ENCODE results near the gene NAP1L4.

GRCh38 chr11:2903672-2904011 is 88.5 kb downstream of the NAP1L4 start:
- TF ChIP-seq CTCF (IDR thresholded peaks at IDR 0.05 in 8 of 11, conservative IDR thresholded peaks at IDR 0.05 in 3 of 11) (no peak), POLR2A (IDR thresholded peaks at IDR 0.05) (no peak)
